DMS53 treated with DMSO at 0.1 percent for 48 hours (cell line): ENCODE data around the gene GLI3.

Experiments used
- DNase-seq: peaks from one replicate; lab custom pipeline; 2025; ENCODE audit not compliant: unreplicated experiment; lab: John Stamatoyannopoulos, UW

Gene GLI3

DNA sequence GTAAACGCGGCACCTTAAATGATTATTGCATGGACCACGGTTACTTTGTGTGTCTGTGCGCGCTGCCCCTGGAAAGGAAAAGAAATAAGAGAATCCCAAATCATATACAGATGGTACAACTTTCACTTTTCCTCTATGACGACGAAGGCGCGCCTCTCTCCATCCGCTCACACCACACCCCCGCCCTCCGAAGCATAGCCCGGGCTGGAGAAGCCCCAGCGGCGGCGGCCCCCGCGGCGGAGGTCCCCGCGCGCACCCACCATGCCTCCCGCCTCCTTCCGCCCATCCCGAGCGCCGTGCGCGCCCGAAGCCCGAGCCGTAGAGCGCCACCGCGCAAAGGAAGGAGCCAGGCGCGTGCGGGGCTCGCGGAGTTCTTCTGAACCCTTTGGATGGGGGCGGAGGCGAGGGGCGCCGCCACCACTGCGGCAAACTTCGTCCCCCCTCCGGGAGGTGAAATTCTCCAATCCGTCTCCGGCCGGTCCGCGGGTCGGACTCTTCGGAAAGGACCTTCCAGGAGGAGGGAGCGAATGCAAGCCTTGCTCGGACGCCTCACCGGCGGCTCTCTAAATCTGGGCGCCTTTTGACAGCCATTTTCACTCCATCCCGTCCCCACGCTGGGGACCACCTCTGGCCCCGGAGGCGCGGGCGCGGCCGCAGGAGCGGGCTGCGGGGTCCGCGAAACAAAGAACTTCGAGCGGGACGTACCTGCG is 588 bp downstream of the GLI3 start:
- DNase-seq: no peak

DNA sequence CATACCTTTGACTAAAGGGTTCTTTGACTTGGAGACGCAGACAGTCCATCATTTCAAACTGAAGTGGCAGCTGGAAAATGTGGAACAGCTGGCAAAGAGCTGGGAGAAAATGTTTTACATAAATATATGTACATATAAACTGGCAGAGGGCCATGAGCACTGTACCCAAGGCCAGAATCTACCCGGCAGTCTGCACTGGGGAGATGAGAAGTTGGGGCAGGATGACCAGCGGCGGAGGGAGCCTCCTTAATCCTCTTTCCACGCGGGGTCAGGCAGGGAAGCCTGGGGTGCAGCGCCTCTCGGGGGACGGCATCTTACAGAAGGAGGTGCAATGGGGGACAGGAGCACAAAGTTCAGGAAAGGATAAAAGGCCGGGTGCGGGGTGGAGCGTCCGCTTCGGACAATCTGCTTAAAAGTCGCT is 1.3 kb downstream of the GLI3 start:
- no peak for DNase-seq

DNA sequence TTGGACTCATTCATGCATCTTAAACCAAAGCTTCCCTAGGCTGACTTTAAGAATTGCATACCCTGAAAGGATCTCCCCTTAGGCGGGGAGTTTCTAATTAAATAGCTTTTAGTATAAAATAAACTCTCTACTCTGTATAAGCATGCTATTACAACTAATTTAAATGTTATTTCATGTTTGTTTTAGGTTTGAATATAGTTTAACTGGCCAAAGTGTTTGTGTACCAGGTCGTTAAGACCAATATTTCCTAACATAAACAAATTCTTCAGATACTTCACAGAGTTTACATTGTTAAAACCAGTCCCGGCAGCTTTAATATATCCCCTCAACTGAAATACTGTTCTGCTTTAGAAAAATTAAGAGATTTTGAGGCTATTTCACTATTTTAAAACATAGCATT is 2.3 kb downstream of the GLI3 start:
- no peak for DNase-seq

DNA sequence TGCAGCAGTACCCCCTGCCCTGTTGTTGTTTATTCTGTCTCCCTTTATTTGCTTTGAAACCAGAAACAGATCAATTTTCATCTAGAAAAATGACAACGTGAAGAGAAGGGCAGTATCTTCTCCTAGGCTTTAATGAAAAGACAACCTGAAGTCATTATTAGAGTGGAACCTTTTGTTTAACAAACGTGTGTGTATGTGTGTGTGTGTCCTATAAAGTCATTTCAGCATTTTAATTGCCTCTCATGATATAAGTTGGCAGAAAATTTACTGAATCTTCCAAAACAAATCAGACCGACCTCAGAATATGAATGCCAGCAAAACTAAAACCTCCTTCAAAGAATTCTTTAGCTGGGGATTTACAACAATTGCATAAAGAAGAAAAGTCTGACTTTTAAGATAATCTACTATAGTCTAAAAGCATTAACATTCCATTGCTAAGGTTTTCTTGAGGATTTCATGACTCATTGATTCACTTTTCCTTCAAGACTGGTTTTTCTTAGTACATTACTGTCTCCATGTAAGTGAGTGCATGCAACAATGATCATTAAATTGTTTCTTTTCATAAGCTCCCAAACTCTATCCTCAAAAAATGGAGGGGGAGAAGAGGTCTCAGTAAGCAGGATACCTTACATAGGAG is 3.2 kb downstream of the GLI3 start:
- no peak for DNase-seq

DNA sequence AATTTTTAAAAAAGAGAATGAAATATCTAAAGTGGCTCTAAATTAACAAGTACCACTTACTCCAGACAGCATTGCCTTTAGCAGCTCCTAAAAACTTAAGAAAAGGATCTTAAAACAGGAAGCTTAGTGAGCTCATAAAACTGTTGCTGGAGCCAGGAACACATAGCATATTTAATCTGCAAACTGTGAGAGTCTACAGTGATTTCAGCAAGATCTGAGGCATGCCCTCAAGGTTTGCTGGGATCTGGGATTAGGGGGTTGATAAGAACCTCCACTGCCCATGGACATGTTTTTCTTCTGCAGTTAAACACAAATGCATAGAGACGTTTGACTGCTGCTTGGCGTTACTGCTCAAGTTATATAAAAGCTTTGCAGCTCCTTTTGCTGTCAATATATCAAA is 3.8 kb downstream of the GLI3 start:
- DNase-seq: no peak

DNA sequence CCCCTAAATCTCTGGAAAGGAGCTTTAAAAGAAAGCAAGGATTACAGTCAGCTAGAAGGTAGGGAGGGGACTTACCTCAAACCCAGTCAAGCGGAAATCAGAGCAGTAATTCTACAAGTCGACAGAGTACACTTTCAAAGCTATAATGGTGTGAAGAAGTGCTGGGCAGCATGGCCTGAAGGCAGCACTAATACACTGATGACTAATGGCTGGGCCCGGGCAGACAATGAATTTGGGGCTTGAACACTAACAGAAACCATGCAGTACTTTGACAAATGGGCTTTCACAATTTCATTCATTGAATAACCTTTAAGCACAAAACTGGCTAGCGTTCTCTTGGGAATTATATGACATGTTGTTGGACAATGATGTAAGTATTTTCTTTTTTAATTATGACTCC is 4.7 kb downstream of the GLI3 start:
- no peak for DNase-seq

DNA sequence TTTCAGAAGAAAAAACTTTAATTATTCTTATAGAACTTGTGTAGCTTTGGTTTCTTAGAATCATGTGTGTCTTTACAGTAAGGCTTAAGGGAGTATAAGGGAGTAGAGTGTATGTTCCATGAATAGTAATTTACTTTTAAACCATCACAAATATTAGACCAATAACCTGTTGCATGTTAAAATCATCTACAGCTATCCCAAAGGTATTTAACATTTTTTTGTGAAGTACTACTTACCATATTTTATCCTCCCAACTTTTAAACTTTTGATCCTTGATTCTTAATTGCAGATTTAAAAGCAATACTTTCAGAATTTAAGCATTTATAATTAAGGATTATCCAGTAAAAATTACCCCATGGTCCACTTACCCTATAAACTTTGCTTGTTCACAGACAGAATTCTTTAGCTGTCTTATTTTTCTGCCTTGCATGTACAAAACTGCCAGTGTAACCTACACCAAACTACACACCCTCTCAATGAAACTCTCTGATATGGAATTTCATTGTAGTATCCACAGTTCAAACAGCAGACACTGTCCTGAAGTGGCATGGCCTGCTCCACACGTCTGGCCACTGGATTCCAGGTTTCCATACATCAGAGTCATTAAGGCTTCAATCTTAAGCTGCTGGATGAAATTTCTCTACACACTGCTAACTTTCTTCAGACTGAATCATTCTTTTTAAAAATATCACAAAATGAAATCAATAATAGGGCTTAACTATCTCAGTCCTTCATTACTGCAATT is 5.8 kb downstream of the GLI3 start:
- DNase-seq: no peak

DNA sequence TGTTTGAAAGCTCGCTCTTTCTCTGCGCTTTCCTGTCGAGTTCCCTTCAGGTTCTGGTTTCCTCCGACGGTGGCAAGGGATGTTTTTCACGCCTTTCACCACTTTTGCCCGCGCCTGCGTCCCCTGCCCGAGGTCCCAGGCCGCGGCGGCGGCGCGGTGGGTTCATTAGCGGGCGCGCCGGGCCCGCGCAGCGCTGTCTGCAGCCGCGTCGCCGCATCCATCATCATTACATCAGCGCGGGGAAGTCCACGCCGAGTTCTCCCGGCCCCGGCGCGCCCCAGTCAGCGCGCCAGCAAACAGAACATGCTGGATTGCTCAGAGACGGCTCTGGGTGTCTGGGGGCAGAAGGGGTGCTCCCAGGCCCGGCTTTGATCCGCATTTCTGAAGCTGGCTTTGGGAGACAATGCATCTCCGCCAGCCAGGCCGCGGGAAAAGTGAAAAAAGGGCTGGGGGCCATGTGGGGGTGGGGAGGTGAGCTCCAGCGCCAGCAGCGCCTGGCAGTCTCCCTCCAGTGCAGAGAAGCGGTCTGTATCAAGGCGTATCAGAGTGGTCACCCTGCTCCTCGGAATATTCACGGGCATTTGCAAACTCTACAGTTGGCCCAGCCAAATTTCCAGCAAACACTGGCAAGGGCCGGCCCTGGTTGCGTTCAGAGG is 8.9 kb downstream of the GLI3 start:
- no peak for DNase-seq

DNA sequence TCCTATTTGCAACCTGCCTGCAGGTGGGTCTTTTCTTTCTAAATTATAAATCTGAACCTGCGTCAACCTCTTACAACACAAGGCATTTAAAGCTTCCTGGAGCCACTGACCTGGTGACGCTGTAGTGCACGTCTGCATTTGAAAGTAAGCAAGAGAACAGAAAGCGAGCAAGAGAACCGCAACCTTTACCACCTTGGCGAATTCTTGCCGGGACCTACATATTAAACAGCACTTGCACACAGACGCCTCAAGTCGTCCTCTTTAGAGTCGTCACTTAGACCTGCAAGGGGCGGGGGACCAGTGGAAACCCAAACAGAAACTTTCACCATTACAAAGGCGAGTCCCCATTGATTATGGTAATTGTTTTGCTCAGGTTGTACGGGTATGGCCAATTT is 9.5 kb downstream of the GLI3 start:
- no peak for DNase-seq

DNA sequence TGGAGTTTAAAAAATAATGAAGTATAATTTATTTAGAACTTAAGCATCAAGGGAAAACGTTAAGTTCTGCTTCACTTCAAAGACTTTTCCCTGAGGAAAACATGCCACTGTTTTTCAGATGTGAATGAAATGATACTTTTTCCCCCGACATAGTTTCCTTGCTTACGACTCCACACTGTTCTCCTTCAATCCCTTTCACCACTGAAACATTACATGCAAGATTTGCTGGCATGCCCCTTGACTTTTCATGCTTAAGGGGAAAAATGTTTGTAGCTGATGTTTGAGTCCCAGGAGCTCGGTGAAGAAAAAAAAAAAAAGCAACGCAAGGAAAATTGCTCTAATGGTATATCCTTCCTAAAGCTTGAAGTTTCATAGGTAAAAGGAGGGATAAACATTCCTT is 10.0 kb downstream of the GLI3 start:
- no peak for DNase-seq

DNA sequence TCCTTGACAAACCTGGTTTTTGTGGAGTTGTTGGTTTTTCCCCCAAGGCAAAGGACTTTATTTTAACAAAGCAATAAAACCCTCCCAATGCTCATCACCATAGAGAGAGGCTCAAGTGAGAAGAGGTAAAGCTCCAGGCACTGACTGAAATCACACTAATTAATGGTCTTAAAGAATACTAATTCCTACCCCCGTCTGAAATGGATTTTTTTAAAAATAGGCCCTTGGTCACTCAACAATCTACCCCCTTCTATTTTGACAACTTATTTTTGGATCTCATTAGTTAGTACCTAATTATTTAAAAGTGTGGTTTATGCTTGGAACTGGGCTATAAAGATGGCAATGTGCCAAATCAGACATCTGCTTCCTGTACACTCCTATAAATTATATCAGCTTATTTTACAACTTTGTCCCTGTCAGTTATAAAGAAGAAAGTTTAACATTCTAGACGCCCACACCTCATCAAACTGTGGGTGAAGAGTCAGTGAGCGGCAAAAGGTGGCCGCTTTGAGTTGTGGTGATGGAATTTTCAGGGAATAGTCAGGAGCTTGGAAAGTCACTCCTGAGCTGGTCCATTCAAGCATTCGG is 10.6 kb downstream of the GLI3 start:
- DNase-seq: no peak

DNA sequence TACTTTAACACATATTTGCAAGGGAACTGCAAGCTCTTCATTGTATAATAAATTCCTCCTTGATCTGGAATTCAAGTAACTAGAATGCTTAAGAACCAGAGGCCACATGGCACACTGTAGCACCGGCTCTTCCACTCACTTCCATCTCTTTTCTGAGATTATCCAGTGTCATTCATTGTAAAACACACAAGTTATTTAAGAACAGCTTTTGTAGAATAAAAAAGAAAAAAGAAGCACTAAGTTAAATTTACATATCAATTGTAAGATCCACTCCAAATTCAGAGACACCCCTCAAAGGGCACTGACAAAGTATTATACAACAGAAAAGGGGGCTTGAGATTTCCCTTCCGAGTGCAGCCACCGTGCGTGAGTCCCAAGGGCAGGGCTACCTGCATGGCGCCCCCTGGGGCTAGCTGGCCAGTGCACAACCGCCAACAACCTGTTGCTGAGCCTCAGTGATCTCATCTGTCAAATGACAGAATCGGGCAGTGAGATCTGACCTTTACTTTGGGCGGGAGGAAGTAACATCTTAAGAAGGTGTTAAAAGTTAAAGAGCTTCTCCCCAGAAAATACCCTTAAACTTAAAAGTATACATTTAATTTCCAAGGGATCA is 12.5 kb downstream of the GLI3 start:
- no peak for DNase-seq

DNA sequence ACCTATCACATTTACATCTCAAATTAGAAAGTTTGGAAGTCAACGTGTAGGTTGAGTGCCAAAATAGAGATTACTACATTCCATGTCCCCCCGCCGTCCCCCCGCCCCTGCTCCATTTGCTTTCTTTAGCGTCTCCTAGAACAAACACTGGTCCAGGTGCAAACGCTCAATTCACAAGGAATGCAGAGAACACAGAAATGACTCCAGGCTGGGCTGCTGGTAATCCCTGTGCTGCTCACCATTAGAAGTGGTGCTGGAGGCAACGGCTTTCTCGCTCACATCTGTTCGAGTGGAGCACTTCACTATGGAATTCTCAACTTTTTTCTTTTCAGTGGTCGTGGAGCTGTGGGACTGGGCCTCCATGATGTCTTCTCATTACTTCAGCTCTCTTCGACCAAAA is 14.1 kb downstream of the GLI3 start:
- no peak for DNase-seq

DNA sequence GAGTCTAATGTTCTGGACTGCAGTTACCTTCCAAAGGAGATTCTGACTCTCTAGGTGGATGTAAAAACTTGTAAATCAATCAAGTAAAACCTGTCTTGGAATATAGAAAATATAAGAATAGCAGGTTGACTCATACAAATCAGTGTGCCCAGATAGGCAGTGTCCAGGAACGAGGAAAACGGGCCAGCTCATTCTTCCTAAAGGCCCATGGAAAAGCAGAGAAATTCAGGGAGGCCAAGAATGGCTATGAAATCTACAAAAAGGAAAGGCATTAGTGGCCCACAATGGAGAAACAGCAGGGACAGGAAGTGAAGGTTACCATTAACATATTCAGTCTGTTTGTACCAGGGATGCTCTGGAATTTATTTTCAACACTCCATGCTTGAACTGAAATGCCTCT is 14.9 kb downstream of the GLI3 start:
- DNase-seq: no peak

DNA sequence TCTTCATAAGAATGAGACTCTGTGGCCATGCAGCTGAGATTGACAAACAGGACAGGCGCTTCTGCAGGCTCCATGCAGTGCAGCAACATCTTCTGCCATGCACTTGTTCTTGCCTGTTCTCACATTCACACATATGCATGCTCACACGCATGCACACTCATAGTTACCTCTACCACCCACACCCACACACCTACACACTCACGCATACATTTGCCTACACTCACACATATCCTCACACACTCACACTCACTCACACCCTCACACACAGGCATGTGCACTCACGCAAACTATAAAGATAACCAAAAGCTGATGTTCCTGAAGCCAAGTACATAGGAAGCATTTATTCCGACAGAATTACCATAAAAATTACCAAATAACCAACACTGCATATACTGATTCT is 15.7 kb downstream of the GLI3 start:
- no peak for DNase-seq

DNA sequence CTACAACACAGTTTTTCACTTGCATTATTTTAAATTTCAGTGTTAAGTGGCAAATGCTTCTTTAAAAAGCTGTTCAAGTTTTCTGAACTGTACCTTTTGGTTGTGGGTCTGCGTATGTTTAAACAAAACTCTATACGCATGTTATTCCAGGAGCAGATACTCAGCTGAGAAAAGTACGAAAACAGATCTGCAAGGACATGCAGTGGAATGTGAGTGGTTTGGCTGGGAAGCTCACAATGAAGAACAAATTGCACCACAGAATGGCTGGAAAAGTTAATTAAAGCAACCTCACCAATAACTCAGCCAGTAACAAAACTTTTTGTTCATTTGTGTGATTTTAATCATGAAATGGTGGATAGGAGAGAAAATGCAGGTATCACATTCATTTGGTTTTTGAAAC is 17.6 kb downstream of the GLI3 start:
- DNase-seq: no peak

DNA sequence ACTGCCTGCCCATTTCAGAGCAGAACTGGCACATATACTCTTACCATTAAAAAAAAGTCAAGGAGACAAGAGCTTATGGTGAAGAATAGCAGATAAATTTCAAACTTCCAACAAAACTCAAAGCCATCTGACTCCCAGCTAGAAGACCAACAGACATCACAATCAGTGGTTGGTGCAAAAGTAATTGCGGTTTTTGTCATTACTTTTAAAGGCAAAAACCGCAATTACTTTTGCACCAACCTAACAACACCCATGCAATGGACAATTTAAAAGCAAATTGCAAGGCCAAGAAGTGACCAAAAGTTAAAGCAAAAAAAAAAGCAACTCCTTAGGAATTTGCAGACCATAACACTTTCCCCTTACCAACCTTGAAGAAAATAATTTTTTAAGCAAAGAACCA is 18.8 kb downstream of the GLI3 start:
- no peak for DNase-seq

DNA sequence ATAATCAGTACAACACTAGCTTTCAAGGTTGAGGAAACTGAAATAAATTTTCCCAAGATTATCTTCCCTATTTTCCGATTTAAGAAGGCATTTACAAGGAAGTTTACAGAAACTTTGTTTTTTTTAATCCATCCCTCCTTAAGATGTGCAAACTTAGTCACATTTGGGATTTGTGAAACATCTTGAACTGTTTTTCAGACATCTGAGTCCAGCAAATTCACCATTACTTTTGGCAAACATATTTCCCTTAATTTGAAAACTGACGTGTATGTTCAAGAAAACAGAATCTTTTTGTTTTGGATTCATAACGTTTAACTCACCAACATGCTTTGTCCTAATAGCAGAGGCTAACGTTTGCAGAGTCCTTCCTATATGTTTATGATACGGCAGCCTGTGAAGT is 19.5 kb downstream of the GLI3 start:
- DNase-seq: no peak

DNA sequence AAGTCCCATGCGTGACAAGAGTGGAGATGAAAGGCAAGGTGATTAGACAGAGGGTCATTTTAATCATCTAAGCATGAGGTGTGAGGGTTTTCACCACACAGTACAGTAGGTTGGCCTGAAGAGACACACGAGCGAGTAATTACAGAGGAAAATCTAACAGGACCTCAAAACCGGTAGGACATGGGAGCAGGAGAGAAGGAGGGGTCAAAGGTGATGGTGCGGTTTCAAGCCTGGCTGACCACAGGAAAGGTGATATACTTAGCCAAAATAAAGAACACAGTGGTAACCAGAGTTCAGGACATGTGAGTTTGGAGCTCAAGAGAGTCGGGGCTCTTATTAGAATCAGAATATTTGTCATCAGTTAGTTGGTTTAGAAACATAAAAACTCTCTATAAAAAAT is 20.0 kb downstream of the GLI3 start:
- DNase-seq: no peak

DNA sequence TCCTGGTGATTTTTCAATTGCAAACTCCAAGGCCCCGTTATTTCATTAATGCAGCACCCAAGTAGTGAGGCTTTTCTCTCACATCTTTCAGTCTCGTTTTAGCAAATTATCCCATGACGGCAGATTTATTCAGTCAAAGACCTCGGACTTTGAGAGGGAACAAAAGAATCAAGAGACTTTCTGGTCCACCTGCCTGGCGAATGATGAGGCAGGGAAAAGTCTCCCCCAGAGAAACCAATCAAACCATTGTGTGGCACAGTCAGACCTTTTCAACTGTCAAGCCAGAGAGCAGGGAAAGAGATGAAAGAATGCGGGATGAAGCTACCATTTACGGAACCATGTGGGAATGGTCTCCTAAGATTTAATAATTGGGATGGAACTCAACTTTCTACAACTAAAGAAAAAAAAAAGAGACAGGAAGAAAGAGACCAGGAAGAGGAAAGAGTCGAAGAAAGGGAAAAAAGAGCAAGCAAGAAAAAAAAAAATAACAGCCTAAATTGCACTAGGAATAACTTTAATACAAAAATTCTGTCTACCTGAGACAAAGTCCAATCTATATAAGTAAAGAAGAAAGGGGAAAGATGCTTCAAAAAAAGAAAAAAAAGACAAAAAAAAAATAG is 22.8 kb downstream of the GLI3 start:
- no peak for DNase-seq

DNA sequence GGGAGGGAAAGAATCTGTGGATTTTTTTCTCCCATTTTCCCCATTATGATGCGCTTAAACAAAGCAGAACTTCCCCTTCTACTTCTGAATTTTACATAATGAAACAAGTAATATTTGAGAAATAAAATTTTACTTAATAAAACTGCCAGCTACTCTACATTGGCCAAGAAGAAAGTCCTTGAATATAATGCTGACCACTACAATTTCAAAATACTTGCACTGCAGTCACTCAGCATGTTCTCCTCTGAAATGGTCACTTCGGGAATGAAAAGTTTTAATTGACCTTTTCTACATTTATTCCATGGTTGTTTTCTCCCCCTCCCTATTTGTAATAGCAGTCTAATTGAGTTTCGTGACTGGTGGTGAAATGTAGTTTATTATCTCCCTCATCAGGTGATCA is 23.9 kb downstream of the GLI3 start:
- DNase-seq: no peak
